Sigmoid colon (tissue), 4 donors: ENCODE measurements around the gene SCYGR2.

ENCODE experiments used
- CTCF ChIP-seq, 4 experiments: fragments of 450-650 bp in 3 of 4; fragments of 200-600 bp in 1 of 4; IDR thresholded peaks; one replicate each; pipeline ENCODE4 v1.5.1; 2016 to 2019; ENCODE audit warnings: antibody characterized with exemption in 4 of 4, mild to moderate bottlenecking in 3 of 4, moderate library complexity in 2 of 4
- EP300 ChIP-seq, 4 donors: sonication (generic); formaldehyde crosslinking; IDR thresholded peaks; one replicate each; pipeline ENCODE4 v1.6.1; 2017; ENCODE audit warnings: antibody characterized with exemption in 4 of 4
- POLR2A ChIP-seq, 2 donors: fragments of 450-650 bp; IDR thresholded peaks; one replicate each; pipeline ENCODE4 v1.6.1; 2016; ENCODE audit warnings: antibody characterized with exemption in 2 of 2, mild to moderate bottlenecking in 2 of 2, moderate library complexity in 2 of 2
- POLR2AphosphoS5 ChIP-seq, 4 donors: sonication (generic); formaldehyde crosslinking; IDR thresholded peaks; one replicate each; pipeline ENCODE4 v1.6.1; 2017; ENCODE audit warnings: antibody characterized with exemption in 4 of 4

- TF ChIP-seq CTCF (IDR thresholded peaks at IDR 0.05) (no peak), POLR2A (IDR thresholded peaks at IDR 0.05) (no peak), POLR2AphosphoS5 (IDR thresholded peaks at IDR 0.05) (no peak), EP300 (IDR thresholded peaks at IDR 0.05) (no peak)
Measured at GRCh38 chr2:227617316-227618230, 18.9 kb downstream of the SCYGR2 start, which contains the start of gene SCYGR4.
